HUES6 (cell line): ENCODE measurements around the gene CSNK2A2.

Experiments
- H3K27ac ChIP-seq: 2 replicates; pipeline ENCODE4 v1.7.0; 2013; ENCODE audit warnings: low read depth, mild to moderate bottlenecking, low read length, inconsistent platforms
- H3K27me3 ChIP-seq: 2 replicates; pipeline ENCODE4 v1.6.1; 2013; ENCODE audit warnings: low read length; ENCODE audit not compliant: control insufficient read depth, insufficient read depth
- H3K36me3 ChIP-seq: 2 replicates; pipeline ENCODE4 v1.6.1; 2013; ENCODE audit warnings: low read length; ENCODE audit not compliant: control insufficient read depth, insufficient read depth
- H3K4me1 ChIP-seq: 2 replicates; pipeline ENCODE4 v1.6.1; 2013; ENCODE audit warnings: low read length; ENCODE audit not compliant: control insufficient read depth, insufficient read depth
- H3K4me3 ChIP-seq: 2 replicates; pipeline ENCODE4 v1.5.1; 2013; ENCODE audit warnings: low read depth, low read length
- H3K9ac ChIP-seq: one replicate; pipeline ENCODE4 v1.6.1; 2013; ENCODE audit warnings: mild to moderate bottlenecking, low read length
- H3K9me3 ChIP-seq: 2 replicates; pipeline ENCODE4 v1.6.1; 2013; ENCODE audit warnings: low read depth, low read length; ENCODE audit not compliant: control insufficient read depth, insufficient read depth

The CSNK2A2 gene

DNA sequence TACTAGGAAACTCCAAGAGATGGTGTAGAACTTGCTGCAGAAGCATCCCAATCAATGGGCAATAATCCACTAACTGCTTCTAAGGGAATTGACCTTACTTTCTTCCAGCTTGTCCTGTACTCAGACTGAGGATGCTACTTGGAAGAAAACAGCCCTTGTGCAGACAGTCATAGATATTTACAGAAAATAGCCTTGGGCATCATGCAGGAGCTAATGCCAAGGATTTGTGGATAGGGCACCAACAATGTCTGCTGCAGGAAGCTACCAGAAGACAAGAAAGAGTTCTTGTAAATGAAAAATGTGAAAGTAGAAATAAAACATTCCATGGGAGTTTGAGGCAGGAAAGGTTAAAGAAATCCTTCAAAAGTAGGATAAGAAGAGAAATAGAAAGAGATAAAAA is 21.5 kb upstream of the CSNK2A2 start:
- Histone ChIP-seq H3K27ac (no peak overlapping the region), H3K9ac (no peak overlapping the region), H3K9me3 (0 out of 2 replicates have a peak, but pooled peaks cover 5% of the 10 kb centered on the region), H3K4me1 (peaks cover 8% of the 10 kb centered on the region), H3K4me3 (no peak overlapping the region), H3K36me3 (no peaks in the 10 kb centered on the region), H3K27me3 (no peaks in the 10 kb centered on the region)

DNA sequence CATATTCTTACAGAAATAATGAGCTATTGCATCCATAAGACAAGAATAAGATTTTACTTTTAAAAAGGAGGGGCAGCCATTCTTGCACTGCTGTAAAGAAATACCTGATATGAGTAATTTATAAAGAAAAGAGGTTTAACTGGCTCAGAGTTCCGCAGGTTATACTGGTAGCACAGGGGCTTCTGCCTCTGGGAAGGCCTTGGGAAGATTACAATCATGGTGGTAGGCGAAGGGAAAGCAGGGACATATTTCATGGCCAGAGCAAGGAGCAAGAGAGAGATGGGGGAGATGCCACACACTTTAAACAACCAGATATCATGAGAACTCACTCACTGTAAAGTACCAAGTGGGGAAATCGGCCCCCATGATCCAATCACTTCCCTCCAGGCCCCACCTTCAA is 20.9 kb upstream of the CSNK2A2 start:
- Histone ChIP-seq H3K4me1 (peaks cover 8% of the 10 kb centered on the region), H3K4me3 (no peak overlapping the region), H3K9me3 (0 out of 2 replicates have a peak, but pooled peaks cover 5% of the 10 kb centered on the region), H3K27me3 (no peaks in the 10 kb centered on the region), H3K27ac (no peak overlapping the region), H3K9ac (no peak overlapping the region), H3K36me3 (no peaks in the 10 kb centered on the region)

GRCh38 chr16:58217311-58217925 is 19.5 kb upstream of the CSNK2A2 start:
- Histone ChIP-seq H3K9ac (no peak overlapping the region), H3K9me3 (0 out of 2 replicates have a peak, but pooled peaks cover 5% of the 10 kb centered on the region), H3K4me3 (no peak overlapping the region), H3K27me3 (no peaks in the 10 kb centered on the region; the same call in 1 of the 2 replicates), H3K36me3 (no peaks in the 10 kb centered on the region), H3K4me1 (peaks cover 3% of the 10 kb centered on the region), H3K27ac (no peak overlapping the region)

DNA sequence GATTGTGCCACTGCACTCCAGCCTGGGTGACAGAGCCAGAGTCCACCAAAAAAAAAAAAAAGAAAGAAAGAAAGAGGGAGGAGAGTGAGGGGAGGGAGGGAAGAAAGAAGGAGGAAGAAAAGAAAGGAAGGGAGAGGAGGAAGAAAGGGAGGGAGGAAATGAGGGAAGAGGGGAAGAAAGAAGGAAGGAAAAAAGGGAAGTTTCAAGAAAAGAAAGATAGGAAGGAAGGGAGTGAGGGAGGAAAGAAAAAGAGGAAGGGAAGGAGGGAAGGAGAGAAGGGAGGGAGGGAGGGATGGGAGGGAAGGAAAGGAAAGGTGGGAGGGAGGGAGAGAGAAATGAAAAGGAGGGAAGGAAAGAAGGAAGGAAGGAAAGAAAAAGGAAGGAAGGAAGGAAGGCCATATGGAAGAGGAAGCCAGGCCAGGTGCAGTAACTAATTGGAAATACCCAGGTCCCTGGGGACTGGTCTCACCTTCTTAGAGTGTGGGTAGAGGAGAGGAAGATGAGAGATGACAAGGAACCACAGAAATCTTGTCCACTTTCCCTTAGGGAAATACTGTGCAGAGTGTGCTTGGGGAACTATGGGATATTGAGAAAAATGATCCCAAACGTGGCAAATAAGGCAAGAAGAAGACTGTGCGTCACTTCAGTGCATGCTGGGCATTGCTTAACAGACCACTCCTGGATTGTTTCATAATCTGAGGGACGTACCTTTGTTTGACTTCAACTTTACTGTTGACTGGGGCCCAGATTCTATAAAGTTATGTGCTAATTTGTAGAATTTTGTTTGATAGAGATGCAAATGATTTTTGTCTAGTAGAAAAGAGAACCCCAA is 15.1 kb upstream of the CSNK2A2 start:
- Histone ChIP-seq H3K4me1 (no peaks in the 10 kb centered on the region), H3K9ac (no peak overlapping the region), H3K9me3 (0 out of 2 replicates have a peak, but pooled peaks cover 5% of the 10 kb centered on the region), H3K27me3 (no peaks in the 10 kb centered on the region; the same call in 1 of the 2 replicates), H3K36me3 (no peaks in the 10 kb centered on the region), H3K4me3 (no peak overlapping the region), H3K27ac (no peak overlapping the region)

- H3K9ac ChIP-seq = no peak overlapping the region
- H3K27ac ChIP-seq = no peak overlapping the region
- no peak overlapping the region for H3K4me3 ChIP-seq
- 0 out of 2 replicates have a peak, but pooled peaks cover under 1% of the 10 kb centered on the region for H3K9me3 ChIP-seq
- H3K4me1 ChIP-seq = no peaks in the 10 kb centered on the region
- H3K36me3 ChIP-seq = no peaks in the 10 kb centered on the region
- no peaks in the 10 kb centered on the region; the same call in 1 of the 2 replicates for H3K27me3 ChIP-seq
Observed at GRCh38 chr16:58211846-58212245, 13.9 kb upstream of the CSNK2A2 start.

GRCh38 chr16:58211245-58211644 is 13.3 kb upstream of the CSNK2A2 start:
- H3K27me3 ChIP-seq = no peaks in the 10 kb centered on the region; the same call in 1 of the 2 replicates
- no peak overlapping the region for H3K27ac ChIP-seq
- no peaks in the 10 kb centered on the region for H3K9me3 ChIP-seq
- no peak overlapping the region for H3K9ac ChIP-seq
- H3K36me3 ChIP-seq = no peaks in the 10 kb centered on the region
- H3K4me3 ChIP-seq = no peak overlapping the region
- H3K4me1 ChIP-seq = no peaks in the 10 kb centered on the region

- no peak overlapping the region for H3K27ac ChIP-seq
- no peaks in the 10 kb centered on the region for H3K9me3 ChIP-seq
- H3K36me3 ChIP-seq = no peaks in the 10 kb centered on the region
- H3K4me3 ChIP-seq = no peak overlapping the region
- H3K4me1 ChIP-seq = peaks cover 7% of the 10 kb centered on the region
- no peaks in the 10 kb centered on the region for H3K27me3 ChIP-seq
- no peak overlapping the region for H3K9ac ChIP-seq
Observed at GRCh38 chr16:58205276-58206036, 7.5 kb upstream of the CSNK2A2 start.

- Histone ChIP-seq H3K9ac (no peak overlapping the region), H3K9me3 (no peaks in the 10 kb centered on the region), H3K36me3 (peaks cover 4% of the 10 kb centered on the region; the same call in 1 of the 2 replicates), H3K4me1 (peaks cover 11% of the 10 kb centered on the region), H3K4me3 (no peak overlapping the region), H3K27me3 (0 out of 2 replicates have a peak, but pooled peaks cover 4% of the 10 kb centered on the region), H3K27ac (no peak overlapping the region)
Observed at GRCh38 chr16:58201163-58201562, 3.3 kb upstream of the CSNK2A2 start.

DNA sequence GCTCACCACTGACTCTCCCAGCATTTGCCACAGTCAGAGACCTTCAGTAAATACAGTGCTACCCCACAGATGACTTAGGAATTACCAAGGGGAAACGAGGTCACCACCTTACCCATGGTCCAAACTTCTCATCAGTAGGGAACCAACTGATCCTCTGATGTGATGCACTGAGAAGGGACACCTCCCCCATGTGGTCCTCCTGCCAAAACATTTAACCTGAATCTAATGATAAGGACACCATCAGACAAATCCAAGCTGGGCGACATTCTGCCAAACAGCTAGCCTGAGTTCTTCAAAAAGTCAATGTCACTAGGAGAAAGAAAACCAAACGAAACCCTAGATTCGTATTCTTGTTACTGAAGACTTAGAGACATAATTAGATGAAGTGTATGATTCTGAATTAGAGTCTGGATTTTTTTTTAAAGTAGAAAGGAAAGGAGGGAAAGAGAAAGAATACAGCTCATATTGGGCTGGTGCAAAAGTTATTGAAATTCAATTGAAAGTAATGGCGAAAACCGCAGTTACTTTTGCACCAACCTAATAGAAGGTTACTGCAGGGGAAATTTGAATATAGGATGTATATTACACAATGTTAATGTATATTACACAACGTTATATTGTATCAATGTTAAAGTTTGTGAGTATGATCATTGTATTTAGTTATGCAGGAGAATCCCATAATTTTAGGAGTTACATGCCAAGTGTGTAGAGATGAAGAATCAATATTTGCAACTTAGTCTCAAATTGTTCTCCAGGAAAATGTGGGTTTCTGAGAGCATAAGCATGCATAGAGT is 2.3 kb upstream of the CSNK2A2 start:
- Histone ChIP-seq H3K4me3 (no peak overlapping the region), H3K36me3 (peaks cover 14% of the 10 kb centered on the region), H3K27ac (no peak overlapping the region), H3K4me1 (peaks cover 7% of the 10 kb centered on the region), H3K9ac (no peak overlapping the region), H3K27me3 (0 out of 2 replicates have a peak, but pooled peaks cover 4% of the 10 kb centered on the region), H3K9me3 (no peaks in the 10 kb centered on the region)

GRCh38 chr16:58198803-58199411 is 1.0 kb upstream of the CSNK2A2 start:
- Histone ChIP-seq H3K4me1 (peaks cover 7% of the 10 kb centered on the region; the same call in 1 of the 2 replicates), H3K9ac (no peak overlapping the region), H3K9me3 (no peaks in the 10 kb centered on the region), H3K27me3 (0 out of 2 replicates have a peak, but pooled peaks cover 4% of the 10 kb centered on the region), H3K4me3 (peak overlapping the region; percentile 99), H3K36me3 (peaks cover 27% of the 10 kb centered on the region), H3K27ac (no peak overlapping the region)
